HG03342 (cell line): ENCODE measurements around the gene ST3GAL3.

ENCODE experiments used
- ATAC-seq: cut with Tn5 transposase; IDR thresholded peaks from one replicate; pipeline ENCODE4 v1.9.1; 2021; ENCODE audit warnings: mild to moderate bottlenecking, moderate library complexity; ENCODE audit not compliant: unreplicated experiment

Gene ST3GAL3

DNA sequence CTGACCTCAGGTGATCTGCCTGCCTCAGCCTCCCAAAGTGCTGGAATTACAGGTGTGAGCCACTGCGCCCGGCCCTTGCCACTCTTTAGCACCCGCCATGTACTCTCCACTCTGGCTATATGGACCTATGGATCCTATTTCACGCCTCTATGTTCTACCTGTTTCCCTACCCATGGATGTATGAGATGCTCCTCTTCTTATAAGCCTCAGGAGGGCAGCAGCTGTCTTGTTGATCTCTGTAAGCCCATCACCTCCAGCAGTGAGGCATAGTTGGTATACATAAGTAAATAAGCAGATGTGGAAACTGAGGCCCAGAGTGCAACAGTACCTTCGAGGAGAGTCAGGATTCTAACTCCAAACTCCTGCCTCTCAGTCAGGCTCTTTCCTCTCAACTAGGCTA, 201.5 kb downstream of the ST3GAL3 start:
- no peak for ATAC-seq

DNA sequence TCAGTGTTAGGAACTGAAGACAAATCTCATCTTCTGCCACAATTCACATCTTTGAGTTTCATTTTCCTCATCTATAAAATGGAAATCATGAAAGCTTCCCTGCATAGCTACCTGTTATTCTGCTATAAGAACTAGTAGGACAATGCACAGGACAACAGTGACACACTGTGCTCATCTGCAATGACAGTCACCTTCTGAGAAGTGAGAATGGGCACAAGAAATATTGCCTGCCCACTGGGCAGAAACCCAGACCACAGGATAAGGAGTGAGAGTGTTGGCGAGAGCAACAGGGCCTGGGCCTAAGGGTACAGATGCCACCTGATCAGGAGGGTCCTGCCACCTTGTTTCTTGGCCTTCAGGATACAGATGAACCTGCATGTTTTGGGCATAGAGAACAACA, 203.0 kb downstream of the ST3GAL3 start:
- ATAC-seq = no peak

DNA sequence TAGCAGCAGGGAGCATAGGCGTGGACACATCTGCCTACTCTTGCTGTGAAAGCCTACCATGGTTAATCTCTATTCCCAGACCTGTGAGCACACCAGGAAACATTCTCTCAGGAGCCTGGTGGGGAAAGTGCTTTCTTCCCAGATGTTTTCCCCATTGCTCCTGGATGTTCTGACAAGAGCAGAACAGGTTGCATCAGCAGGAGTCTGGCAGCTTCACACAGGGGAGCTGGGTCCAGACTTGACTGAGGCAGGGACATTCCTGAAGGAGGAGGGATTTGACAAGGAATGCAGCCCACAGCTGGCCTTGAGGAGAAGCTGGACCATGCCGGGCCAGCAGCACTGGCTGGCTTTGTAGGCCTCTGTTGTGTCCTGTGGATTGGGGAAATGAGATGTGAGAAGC, 205.3 kb downstream of the ST3GAL3 start:
- no peak for ATAC-seq

- ATAC-seq = no peak
Measured at GRCh38 chr1:43913051-43913501, 205.7 kb downstream of the ST3GAL3 start.

DNA sequence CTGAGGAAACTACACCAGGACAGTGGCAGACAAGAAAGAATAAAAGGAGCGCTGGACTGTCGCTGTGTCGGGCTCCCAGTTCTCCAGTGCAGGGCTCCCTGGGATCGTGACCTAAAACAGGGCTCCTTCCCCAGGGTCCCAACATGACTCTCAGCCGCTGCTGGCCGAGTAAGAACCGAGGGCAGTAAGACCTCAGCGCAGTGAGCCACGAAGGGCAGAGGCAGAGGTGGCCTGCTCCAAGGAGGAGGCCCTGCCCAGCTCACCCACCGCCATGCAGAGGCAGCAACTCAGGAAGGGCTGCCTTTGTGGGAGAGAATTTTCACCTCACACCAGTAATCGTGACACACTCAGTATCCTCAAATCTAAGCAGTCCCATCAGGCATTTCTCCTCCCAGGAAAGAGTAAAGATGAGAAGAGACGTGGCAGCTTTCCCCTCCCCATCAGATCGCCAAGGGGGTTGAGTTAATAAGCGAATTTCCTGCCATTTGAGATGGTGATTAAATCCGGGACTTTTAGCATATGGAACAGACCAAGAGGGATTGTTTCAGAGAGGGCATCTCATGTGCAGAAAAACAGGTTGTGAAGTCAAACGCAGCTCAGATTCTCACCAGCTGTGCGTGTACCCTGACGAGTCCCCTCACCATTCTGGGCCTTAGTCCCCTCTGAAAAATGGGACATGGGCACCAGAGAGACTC, 206.5 kb downstream of the ST3GAL3 start:
- no peak for ATAC-seq

- no peak for ATAC-seq
Measured at GRCh38 chr1:43914576-43915525, 207.5 kb downstream of the ST3GAL3 start.

GRCh38 chr1:43919906-43920305, 212.6 kb downstream of the ST3GAL3 start:
- ATAC-seq = no peak

DNA sequence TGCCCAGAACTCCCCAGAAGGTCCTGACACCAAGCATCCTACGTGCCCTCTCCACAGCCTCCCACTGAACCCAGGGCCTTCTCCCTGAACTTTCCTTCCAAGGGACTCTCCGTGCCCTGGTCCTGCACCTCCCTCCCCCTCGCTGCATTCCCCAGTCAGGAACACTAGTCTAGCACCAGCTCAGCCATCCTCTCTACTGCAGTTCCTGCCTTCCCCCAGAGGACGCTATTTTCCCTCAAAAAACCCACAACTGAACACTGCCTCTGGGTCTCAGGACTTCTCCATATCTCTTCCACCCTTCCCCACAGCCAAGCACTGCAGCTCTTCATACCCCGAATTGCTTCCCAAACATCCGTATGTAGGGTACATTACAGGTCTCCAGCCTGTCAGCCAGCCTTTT, 213.7 kb downstream of the ST3GAL3 start:
- no peak for ATAC-seq

DNA sequence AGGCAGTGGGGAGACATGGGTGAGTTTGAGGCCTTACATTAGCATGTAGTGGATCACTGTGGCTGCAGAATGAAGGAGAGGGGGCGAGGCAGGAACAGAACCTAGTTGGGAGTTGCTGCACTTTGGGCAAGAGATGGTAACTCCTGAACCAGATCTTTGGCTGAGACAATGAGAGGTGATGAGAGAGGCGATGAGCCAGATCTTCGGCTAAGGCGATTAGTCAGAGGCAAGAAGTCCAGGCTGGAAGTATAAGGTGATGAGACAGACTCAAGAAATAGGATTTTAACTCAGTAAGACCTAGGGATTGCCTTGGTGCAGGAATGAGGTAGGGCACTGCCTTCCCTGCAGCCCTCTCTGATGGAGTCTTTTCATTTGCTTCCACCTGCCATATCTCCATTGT, 217.2 kb downstream of the ST3GAL3 start:
- no peak for ATAC-seq

DNA sequence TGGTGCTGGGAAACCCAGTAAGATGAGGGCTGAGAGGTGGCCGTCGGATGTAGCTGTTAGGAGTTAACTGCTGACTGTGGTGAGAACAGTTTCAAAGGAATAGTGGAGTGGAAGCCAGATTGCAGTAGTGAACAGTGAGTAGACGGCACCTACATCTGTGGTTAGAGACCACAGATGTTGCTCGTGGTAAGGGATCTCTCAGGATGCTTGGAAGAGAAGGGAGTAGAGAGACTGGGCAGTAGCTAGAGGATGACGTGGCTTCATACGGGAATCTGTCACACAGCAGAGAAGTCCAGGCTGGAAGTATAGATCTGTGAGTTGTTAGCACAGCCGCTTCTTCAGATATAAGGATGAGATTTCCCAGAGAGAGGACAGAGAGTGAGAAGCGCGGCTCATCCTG, 218.5 kb downstream of the ST3GAL3 start:
- no peak for ATAC-seq

GRCh38 chr1:43930168-43930948, 223.0 kb downstream of the ST3GAL3 start:
- ATAC-seq = no peak

- ATAC-seq = no peak
Measured at GRCh38 chr1:43930949-43931275, 223.6 kb downstream of the ST3GAL3 start.

- no peak for ATAC-seq
Measured at GRCh38 chr1:43931711-43932660, 224.7 kb downstream of the ST3GAL3 start.

DNA sequence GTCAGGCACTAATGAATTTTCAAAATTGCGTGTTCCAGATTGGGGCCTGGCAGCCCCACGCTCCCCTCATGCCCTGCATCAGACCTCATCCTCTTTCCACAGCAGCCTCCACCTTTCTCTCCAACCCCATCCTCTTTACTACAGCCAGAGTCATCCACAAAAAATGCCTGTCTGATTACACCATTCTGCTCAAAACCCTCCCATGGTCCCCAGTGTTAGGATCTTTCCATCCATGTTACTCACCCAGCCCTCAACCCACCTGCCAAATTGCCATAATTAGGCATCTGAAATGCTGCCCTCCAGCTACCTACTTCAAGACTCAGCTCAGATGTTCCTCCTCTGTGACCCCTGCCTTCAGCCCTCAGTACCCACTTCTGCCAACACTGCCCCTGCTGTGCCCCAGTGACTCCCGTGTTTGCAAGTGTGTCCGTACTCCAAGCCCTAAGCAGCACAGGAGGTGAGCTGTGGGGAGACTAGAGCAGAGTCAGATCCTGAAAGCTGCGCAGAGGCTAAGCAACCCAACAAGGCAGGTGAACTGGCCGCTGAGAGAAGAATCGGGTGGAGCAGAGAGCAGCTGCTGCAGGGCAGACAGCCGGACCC, 225.6 kb downstream of the ST3GAL3 start:
- ATAC-seq = no peak

DNA sequence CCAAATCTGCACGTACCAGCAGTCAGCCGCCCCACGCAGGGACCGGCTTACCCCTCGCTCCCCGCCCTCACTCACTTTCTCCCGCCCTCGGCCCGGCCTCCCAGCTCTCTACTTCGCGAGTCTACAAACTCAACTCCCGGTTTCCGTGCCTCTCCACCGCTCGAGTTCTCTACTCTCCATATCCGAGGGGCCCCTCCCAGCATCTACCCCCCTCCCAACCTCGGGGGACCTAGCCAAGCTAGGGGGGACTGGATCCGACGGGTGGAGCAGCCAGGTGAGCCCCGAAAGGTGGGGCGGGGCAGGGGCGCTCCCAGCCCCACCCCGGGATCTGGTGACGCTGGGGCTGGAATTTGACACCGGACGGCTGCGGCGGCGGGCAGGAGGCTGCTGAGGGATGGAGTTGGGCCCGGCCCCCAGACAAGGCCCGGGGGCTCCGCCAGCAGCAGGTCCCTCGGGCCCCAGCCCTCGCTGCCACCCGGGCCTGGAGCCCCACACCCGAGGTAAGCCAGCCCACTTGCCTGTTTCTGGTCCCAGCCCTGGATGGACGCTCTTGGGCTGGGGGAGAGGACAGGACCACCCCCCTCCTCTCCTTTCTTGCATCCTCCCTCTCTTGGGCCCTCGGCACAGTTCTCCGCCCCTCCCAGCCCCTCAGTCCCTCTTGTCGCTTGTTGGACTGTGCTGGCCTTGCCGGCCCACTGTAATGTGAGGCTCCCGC, 226.2 kb downstream of the ST3GAL3 start, which contains the start of gene ARTN:
ARTN (plus strand) TSS at position 416 of the 715 bp plus-strand sequence. CDS start 1,856 bp downstream, outside the sequence.
- no peak for ATAC-seq

DNA sequence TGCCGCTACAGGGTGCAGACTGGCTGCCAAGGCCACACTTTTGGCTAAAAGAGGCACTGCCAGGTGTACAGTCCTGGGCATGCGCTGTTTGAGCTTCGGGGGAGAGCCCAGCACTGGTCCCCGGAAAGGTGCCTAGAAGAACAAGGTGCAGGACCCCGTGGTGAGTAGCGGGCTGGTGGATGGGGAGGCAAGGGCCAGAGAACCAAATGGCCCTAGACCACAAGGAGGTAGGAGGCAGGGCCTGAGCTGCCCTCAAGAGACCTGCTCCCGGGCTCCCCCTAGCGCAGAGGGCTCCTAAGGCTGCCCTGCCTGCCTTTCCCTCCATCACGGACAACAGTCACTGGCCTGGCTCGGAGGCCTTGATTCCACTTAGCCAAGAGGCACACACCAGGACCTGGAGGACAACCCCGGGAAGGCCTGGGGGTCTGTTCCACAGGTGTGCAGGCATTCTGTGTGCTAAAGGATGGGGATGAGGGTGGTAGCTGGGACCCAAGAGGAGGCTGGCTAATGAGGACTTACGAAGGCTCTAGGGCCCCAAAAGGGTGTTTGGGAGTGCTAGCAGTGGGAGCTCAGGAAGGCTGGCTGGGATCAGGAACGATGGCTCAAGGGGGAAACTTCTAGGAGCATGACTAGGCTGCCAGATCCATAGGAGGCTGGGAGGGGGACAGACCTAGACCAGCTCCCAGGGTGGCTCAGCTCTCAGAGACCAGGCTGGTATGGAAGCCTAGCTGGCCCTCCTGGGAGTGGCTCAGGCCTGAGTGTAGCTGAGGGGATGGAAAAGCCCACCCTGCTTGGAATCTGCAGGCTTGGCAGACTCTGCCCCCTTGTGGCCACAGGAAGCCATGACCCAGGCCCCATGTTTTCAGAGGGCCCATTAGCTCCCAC, 227.0 kb downstream of the ST3GAL3 start:
- ATAC-seq = no peak

GRCh38 chr1:43934986-43935324, 227.6 kb downstream of the ST3GAL3 start:
- ATAC-seq = no peak

GRCh38 chr1:43935711-43936427, 228.5 kb downstream of the ST3GAL3 start:
- no peak for ATAC-seq
